Ramos (cell line): ENCODE results near the gene TP63.

Source experiments
- in situ Hi-C: fragments of 300-500 bp; cut with MboI; formaldehyde crosslinking; loops from one replicate; pipeline ENCODE4 v1.14.3; 2022; ENCODE audit warnings: low sequenced_read_pairs; ENCODE audit not compliant: unreplicated experiment

The TP63 gene

GRCh38 chr3:189901481-189901880 is 270.3 kb downstream of the TP63 start:
- in situ Hi-C loops = no loop called here

DNA sequence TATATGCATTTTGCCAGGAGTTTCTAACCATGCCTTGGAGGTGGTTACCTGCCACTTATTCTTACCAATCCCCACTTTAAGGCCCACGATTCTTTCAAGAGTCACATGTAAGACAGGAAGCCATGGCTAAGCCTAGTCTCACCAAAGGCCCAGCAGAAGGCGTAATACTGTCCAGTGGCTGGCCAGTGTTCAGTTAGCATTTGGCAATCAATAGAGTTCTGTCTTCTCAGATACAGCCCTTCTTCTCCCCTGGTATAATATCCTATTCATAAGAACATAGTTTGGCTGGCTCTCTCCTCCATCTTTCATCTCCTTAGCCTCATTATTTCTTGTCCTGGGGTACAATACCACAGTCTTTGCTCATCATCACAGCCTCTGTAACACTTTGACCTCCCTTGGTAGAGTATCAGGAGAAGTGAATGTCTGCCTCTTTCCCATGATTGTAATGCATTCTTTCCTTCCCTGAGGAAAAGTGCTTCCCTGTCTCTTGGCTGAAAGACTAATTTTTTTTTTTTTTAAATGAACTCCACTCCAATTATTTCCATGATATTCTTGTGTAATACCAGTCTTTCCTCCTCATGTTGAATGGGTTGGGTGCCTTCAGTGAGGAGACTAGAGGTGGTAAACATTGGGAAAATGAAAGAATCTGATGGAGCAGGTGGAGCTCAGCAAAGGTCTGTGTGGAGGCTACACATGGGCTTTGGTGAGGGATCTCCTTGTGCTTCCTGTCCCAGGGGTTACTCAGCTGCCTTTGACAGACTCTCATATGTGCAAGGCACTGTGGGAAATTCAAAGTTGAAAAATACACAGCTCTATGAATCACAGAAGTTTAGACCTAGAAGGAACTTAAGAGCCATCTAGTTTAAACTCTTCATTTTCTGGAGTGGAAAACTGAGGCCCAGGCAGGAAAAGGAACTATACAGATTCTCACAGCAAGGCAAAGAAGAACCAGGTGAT is 271.3 kb downstream of the TP63 start:
- in situ Hi-C loops = no loop called here

DNA sequence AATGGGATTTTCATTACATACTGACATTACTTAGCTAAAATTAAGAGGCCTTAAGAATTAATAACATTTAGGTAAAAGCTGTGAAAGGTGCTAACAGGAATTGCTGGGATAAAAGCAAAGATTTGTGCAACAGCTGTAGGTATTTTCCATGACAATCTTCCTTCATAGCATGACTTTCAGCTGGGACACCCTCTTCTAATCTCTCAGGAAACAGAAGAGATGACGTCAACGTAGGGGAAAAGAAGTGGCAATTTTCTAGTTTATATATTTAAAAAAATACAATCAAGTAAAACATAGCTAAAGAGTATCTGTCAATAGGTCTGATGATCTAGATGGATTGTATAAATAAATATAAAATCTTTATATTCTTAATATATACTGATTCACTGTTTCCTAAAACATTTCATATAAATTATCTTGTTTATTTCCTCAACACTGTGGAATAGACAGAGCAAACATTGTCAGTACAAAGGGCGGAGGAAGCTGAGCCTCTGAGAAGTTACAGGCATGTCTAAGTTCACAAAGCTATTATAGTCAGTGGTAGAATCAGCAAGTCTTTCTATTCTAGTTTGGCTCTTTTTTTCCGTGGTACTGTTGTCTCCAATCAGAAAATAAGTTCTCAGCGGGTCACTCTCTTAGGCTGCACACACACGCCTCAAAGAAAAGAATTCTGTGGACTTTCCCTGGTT is 272.5 kb downstream of the TP63 start:
- in situ Hi-C loops = no loop called here

GRCh38 chr3:189907803-189908202 is 276.6 kb downstream of the TP63 start:
- in situ Hi-C loops = no loop called here

- in situ Hi-C loops = no loop called here
These were observed 277.5 kb downstream of the TP63 start for GRCh38 chr3:189908646-189909045.

DNA sequence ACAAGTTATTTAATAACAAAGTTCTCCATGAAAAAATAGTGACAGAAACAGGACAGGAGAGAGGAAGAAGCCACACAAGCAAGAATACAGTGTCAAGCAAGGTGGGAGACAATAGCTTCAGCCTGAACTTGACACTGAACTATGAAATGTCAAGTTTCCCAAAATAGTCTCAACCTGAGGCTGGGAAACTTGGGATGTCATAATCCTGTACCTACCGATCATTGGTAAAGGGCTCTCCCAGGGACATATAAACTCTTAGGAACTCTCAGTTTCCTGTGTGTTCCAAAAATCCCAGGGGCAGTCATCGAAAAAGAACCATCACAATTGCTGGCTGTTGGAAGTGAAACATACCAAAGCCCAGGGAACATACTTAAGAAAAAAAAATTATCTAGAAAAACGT is 277.9 kb downstream of the TP63 start:
- in situ Hi-C loops = no loop called here

- in situ Hi-C loops = no loop called here
These were observed 278.4 kb downstream of the TP63 start for GRCh38 chr3:189909573-189909972.

- in situ Hi-C loops = no loop called here
These were observed 279.8 kb downstream of the TP63 start for GRCh38 chr3:189911001-189911400.

DNA sequence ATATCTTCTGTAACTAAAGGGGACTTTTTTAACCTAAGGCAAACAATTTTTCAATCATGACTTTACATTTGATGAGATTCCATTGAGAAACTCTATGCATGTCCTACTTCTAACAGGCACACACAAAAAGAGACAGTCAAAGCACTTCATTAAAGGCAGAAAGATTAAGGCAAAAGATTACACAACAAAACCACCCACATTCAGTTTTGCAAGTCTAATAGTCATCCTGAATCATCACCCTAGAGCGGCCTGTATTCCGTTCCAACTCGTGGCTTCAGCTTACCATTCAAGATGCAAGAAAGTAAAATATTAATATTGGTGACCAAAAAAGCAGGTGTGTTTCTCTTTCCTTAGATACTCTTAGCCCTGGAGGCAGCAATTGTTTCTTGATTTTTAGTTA is 283.6 kb downstream of the TP63 start:
- in situ Hi-C loops = no loop called here

DNA sequence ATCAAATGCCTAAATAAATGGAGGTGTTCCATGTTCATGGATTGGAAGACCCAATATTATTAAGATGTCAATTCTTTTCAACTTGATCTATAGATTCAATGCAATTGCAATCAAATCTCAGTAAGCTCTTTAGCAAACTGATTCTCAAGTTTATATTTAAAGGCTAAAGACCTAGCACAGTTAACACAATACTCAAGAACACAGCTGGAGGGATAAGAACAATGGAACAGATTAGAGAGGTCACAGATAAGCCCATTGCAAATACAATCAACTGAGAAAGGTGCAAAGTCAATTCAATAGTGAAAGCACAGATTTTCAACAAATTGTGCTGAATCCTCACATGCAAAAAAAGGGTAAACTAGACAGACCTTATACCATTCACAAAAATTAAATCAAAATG is 290.6 kb downstream of the TP63 start:
- in situ Hi-C loops = no loop called here

GRCh38 chr3:189927975-189928895 is 297.0 kb downstream of the TP63 start:
- in situ Hi-C loops = no loop called here

GRCh38 chr3:189936201-189936945 is 305.2 kb downstream of the TP63 start:
- in situ Hi-C loops = no loop called here

DNA sequence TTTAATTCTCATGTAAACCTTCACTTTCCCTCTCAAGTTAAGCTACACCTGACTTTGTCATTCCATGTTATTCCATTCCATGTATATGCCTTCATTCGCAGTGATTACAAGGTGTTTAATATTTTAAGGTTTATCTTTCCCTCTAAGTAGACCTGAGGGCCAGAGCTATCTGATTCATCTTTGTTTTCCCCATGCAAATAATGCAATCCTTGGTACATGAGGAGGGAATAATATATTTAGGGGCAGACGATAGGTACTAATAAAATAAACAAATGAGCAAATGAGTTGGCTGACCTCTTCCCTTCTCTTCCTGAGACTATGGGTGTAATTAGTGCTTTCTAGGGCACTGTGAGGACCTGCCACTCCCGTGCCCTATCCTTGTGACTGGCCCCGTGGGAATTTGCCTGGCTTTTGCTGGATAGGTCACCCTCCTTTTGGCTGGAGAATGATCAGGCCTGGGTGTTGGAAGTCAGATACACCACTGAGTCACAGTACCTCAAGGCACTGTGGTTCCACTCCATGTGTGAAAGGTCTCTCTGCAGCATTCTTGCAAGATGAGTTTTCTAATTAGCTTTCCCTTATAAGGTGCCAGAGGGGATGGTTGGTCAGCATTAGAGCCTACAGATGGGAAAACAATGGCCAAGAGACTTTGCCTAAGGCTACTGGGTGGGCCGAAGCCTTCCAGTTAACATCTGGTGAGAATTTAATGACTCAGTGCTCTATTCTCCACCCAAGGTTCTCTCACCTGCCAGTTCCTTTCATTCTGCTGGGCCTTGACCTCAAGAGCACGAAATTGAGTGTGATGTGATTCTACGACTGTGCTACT is 306.3 kb downstream of the TP63 start:
- in situ Hi-C loops = no loop called here

GRCh38 chr3:189941125-189941524 is 309.9 kb downstream of the TP63 start:
- in situ Hi-C loops = no loop called here

DNA sequence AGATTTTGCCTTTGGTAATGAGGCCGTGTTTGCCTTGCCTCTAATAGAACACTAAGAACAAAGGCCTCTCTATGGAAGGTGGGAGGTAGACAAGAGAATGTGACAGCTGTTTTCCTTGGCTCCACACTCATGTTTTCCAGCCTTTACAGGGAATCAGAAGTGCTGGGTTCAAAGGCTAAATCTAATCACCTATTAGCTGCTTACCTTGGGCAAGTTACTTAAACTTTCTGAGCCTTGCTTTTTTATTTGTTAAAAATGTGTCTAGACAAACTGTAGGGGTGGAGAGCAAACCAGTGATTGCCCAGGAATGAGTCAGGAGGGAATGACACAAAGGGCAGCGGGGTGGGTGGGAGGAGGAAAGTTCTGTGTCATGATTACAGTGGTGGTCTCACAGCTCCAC is 310.5 kb downstream of the TP63 start:
- in situ Hi-C loops = no loop called here

DNA sequence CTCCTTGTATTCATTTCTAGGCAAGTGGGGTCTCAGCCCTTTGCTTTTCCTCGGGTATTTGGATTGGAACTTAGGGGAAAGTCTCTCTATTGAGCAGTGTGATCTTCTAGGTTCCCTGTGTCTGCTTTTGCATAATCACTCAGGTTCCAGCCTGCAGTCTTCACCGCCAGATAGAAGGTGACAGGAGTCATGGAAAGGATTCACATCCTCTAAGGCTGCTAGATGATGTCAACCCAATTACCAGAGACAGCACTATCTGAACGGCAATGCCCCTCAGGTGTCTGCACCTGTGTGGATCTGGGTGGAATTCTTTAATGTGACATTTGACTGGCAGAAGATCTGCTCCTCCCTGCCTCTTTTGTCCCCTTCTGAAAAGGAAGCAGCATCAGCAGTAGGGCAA is 311.8 kb downstream of the TP63 start:
- in situ Hi-C loops = no loop called here

GRCh38 chr3:189944285-189945145 is 313.3 kb downstream of the TP63 start:
- in situ Hi-C loops = no loop called here
